IMR-90 (cell line): Measurements from ENCODE around the gene RPS6KA5. TPM values are rescaled to one million over a fixed set of nuclear protein-coding genes. Genes with fewer than 3 reads are reported as not detected.

Experiments
- ATAC-seq: fragments of 200-7000 bp; cut with Tn5 transposase; 2 replicates; pipeline ENCODE4 v1.9.1; 2020; ENCODE audit warnings: low read depth, mild to moderate bottlenecking, moderate library complexity
- BruUV-seq: library from RNA; stranded (reverse); fragments of 400-500 nt; replicated peaks from 2 replicates; lab custom pipeline; 2021; lab: Mats Ljungman, UMichigan
- CTCF ChIA-PET: fragments of 300-600 bp; formaldehyde crosslinking; extraction: SDS; loops from one replicate; lab custom pipeline; 2021; ENCODE audit warnings: antibody characterized with exemption; lab: Yijun Ruan, JAX
- POLR2A ChIA-PET: fragments of 300-600 bp; sonication (Branson Sonifier 250); formaldehyde crosslinking; loops from one replicate; lab custom pipeline; 2022; ENCODE audit warnings: antibody characterized with exemption; ENCODE audit not compliant: unreplicated experiment; lab: Charles Lee
- DNase-seq: peaks from one replicate; pipeline ENCODE4 v3.0.0; 2013
- H2AFZ ChIP-seq: replicated peaks from 2 replicates; pipeline ENCODE3; 2013; ENCODE audit warnings: low read length, mild to moderate bottlenecking; ENCODE audit not compliant: poor library complexity
- H2AK5ac ChIP-seq: 2 replicates; pipeline ENCODE4 v1.6.1; 2013; ENCODE audit warnings: low read depth, low read length, inconsistent platforms
- H2AK9ac ChIP-seq: replicated peaks from 2 replicates; pipeline ENCODE3; 2013; ENCODE audit warnings: mild to moderate bottlenecking, low read depth, low read length, moderate library complexity; ENCODE audit not compliant: poor library complexity
- H2BK120ac ChIP-seq: 2 replicates; pipeline ENCODE4 v1.6.1; 2013; ENCODE audit warnings: low read depth, low read length, inconsistent platforms
- H2BK15ac ChIP-seq: 3 replicates; pipeline ENCODE4 v1.6.1; 2013; ENCODE audit warnings: low read depth, low read length, inconsistent platforms
- H2BK20ac ChIP-seq: 2 replicates; pipeline ENCODE4 v1.6.1; 2013; ENCODE audit warnings: low read depth, mild to moderate bottlenecking, inconsistent platforms, low read length, moderate library complexity
- H2BK5ac ChIP-seq: 2 replicates; pipeline ENCODE4 v1.6.1; 2013; ENCODE audit warnings: mild to moderate bottlenecking, low read depth, low read length, inconsistent platforms; ENCODE audit not compliant: poor library complexity, severe bottlenecking
- H3K14ac ChIP-seq: replicated peaks from 2 replicates; pipeline ENCODE4 v1.6.1; 2013; ENCODE audit warnings: low read depth, low read length, inconsistent platforms
- H3K18ac ChIP-seq: 2 replicates; pipeline ENCODE4 v1.6.1; 2013; ENCODE audit warnings: low read depth, low read length, control low read depth
- H3K23ac ChIP-seq: 2 replicates; pipeline ENCODE4 v1.6.1; 2013; ENCODE audit warnings: low read depth, low read length, inconsistent platforms
- H3K27ac ChIP-seq: 2 replicates; pipeline ENCODE4 v1.5.1; 2013; ENCODE audit warnings: mild to moderate bottlenecking, control low read depth, low read length; ENCODE audit not compliant: insufficient read depth
- H3K27me3 ChIP-seq: 2 replicates; pipeline ENCODE4 v1.6.1; 2013; ENCODE audit warnings: low read length; ENCODE audit not compliant: control insufficient read depth, insufficient read depth
- H3K36me3 ChIP-seq: 2 replicates; pipeline ENCODE4 v1.6.1; 2013; ENCODE audit warnings: low read length, mixed read lengths; ENCODE audit not compliant: control insufficient read depth, insufficient read depth
- H3K4ac ChIP-seq: 2 replicates; pipeline ENCODE4 v1.6.1; 2013; ENCODE audit warnings: low read depth, low read length, inconsistent platforms
- H3K4me1 ChIP-seq: 2 replicates; pipeline ENCODE4 v1.6.1; 2013; ENCODE audit warnings: low read length, mixed read lengths; ENCODE audit not compliant: control insufficient read depth, insufficient read depth
- H3K4me2 ChIP-seq: 2 replicates; pipeline ENCODE4 v1.6.1; 2013; ENCODE audit warnings: low read depth, mild to moderate bottlenecking, control low read depth, low read length, moderate library complexity
- H3K4me3 ChIP-seq: 2 replicates; pipeline ENCODE4 v1.5.1; 2013; ENCODE audit warnings: low read depth, mild to moderate bottlenecking, control low read depth, low read length, moderate library complexity; ENCODE audit not compliant: insufficient read depth
- H3K56ac ChIP-seq: 2 replicates; pipeline ENCODE4 v1.6.1; 2013; ENCODE audit warnings: low read length, inconsistent platforms; ENCODE audit not compliant: insufficient read depth; ENCODE audit errors: extremely low read depth
- H3K79me1 ChIP-seq, 2 experiments: 2 replicates each; pipeline ENCODE4 v1.6.1; 2013; ENCODE audit warnings: low read length in 2 of 2, inconsistent platforms in 1 of 2, low read depth in 1 of 2
- H3K9ac ChIP-seq: 2 replicates; pipeline ENCODE4 v1.6.1; 2013; ENCODE audit warnings: low read depth, low read length, control low read depth
- H3K9me1 ChIP-seq: 2 replicates; pipeline ENCODE4 v1.6.1; 2013; ENCODE audit warnings: low read length, inconsistent platforms; ENCODE audit not compliant: insufficient read depth
- H3K9me3 ChIP-seq: 2 replicates; pipeline ENCODE4 v1.6.1; 2013; ENCODE audit warnings: low read length; ENCODE audit not compliant: control insufficient read depth, insufficient read depth
- H4K20me1 ChIP-seq: 2 replicates; pipeline ENCODE4 v1.6.1; 2013; ENCODE audit warnings: low read length, inconsistent platforms; ENCODE audit not compliant: insufficient read depth
- H4K5ac ChIP-seq: 2 replicates; pipeline ENCODE4 v1.6.1; 2013; ENCODE audit warnings: mild to moderate bottlenecking, low read depth, low read length, control low read depth
- H4K8ac ChIP-seq, 2 experiments: 2 replicates each; pipeline ENCODE4 v1.6.1; 2013; ENCODE audit warnings: low read depth in 2 of 2, low read length in 2 of 2, control low read depth in 1 of 2, inconsistent platforms in 1 of 2
- H4K91ac ChIP-seq: 2 replicates; pipeline ENCODE4 v1.6.1; 2013; ENCODE audit warnings: low read depth, low read length, inconsistent platforms; ENCODE audit not compliant: insufficient read depth
- BHLHE40 ChIP-seq: fragments of 150-350 bp; IDR thresholded peaks from 2 replicates; pipeline ENCODE4 v1.6.1; 2016; ENCODE audit warnings: mild to moderate bottlenecking, low read depth, low read length
- CEBPB ChIP-seq: IDR thresholded peaks from 2 replicates; pipeline ENCODE4 v1.6.1; 2012; ENCODE audit warnings: low read depth, low read length, improper control_type of control experiment
- CHD1 ChIP-seq: IDR thresholded peaks from 2 replicates; pipeline ENCODE4 v1.6.1; 2012; ENCODE audit warnings: low read depth, low read length, improper control_type of control experiment
- CTCF ChIP-seq: conservative IDR thresholded peaks from 2 replicates; pipeline ENCODE4 v1.5.1; 2012; ENCODE audit warnings: mild to moderate bottlenecking, low read depth, low read length, improper control_type of control experiment
- ELK1 ChIP-seq: fragments of 150-350 bp; IDR thresholded peaks from 2 replicates; pipeline ENCODE4 v1.6.1; 2016; ENCODE audit warnings: low read depth, mild to moderate bottlenecking, low read length, moderate library complexity, borderline replicate concordance
- FOS ChIP-seq: fragments of 150-350 bp; IDR thresholded peaks from 2 replicates; pipeline ENCODE4 v1.6.1; 2016; ENCODE audit warnings: low read depth, low read length
- MAFK ChIP-seq: IDR thresholded peaks from 2 replicates; pipeline ENCODE4 v1.6.1; 2012; ENCODE audit warnings: low read depth, low read length, improper control_type of control experiment
- MAZ ChIP-seq: IDR thresholded peaks from 2 replicates; pipeline ENCODE4 v1.6.1; 2012; ENCODE audit warnings: low read depth, mild to moderate bottlenecking, low read length, improper control_type of control experiment, moderate library complexity, borderline replicate concordance
- MXI1 ChIP-seq: IDR thresholded peaks from 2 replicates; pipeline ENCODE4 v1.6.1; 2012; ENCODE audit warnings: low read depth, mild to moderate bottlenecking, low read length, moderate library complexity, borderline replicate concordance
- NFE2L2 ChIP-seq: fragments of 150-350 bp; IDR thresholded peaks from 2 replicates; pipeline ENCODE4 v1.6.1; 2016; ENCODE audit warnings: low read depth, mild to moderate bottlenecking, low read length
- POLR2A ChIP-seq: IDR thresholded peaks from 2 replicates; pipeline ENCODE4 v1.6.1; 2012; ENCODE audit warnings: mild to moderate bottlenecking, low read depth, low read length
- RAD21 ChIP-seq: IDR thresholded peaks from 2 replicates; pipeline ENCODE4 v1.6.1; 2012; ENCODE audit warnings: low read length, improper control_type of control experiment
- RCOR1 ChIP-seq: IDR thresholded peaks from 2 replicates; pipeline ENCODE4 v1.6.1; 2012; ENCODE audit warnings: mild to moderate bottlenecking, low read length, improper control_type of control experiment; ENCODE audit not compliant: insufficient replicate concordance
- RFX5 ChIP-seq: IDR thresholded peaks from 2 replicates; pipeline ENCODE4 v1.8.0; 2012; ENCODE audit warnings: low read depth, mild to moderate bottlenecking, low read length, moderate library complexity
- SMC3 ChIP-seq: fragments of 150-350 bp; IDR thresholded peaks from 2 replicates; pipeline ENCODE4 v1.6.1; 2016; ENCODE audit warnings: low read depth, mild to moderate bottlenecking, antibody characterized with exemption, low read length, moderate library complexity
- USF2 ChIP-seq: fragments of 150-350 bp; IDR thresholded peaks from 2 replicates; pipeline ENCODE4 v1.6.1; 2017; ENCODE audit warnings: mild to moderate bottlenecking, antibody characterized with exemption, low read length, low read depth
- WGBS, 2 experiments: methylation state at CpG; one replicate each; pipeline versions ENCODE4 v1.1.5 to v1.1.7; 2013; ENCODE audit warnings: missing lambda C conversion rate in 2 of 2; ENCODE audit not compliant: insufficient read length in 1 of 2; ENCODE audit errors: extremely low coverage in 2 of 2; 5-methylcytosine and 5-hydroxymethylcytosine counted together
- dilution Hi-C: fragments of 300-500 bp; cut with HindIII; formaldehyde crosslinking; loops from one replicate; pipeline ENCODE4 v1.14.3; 2018; ENCODE audit warnings: low sequenced_read_pairs; ENCODE audit not compliant: unreplicated experiment
- in situ Hi-C: fragments of 300-500 bp; cut with MboI; formaldehyde crosslinking; loops from 3 replicates; pipeline ENCODE4 v1.14.3; 2019; ENCODE audit warnings: low sequenced_read_pairs, inconsistent platforms, mixed read lengths
- intact Hi-C: fragments of 100-400 bp; cut with micrococcal nuclease; formaldehyde crosslinking; loops from 2 replicates; pipeline ENCODE4 v1.10.0; 2022
- polyA plus RNA-seq, 3 experiments: library from polyadenylated mRNA; depleted of rRNA; stranded (reverse); fragments of >200 nt; gene quantifications; 2 replicates each; pipeline ENCODE4 v1.2.3, GENCODE V29; 2012; ENCODE audit warnings: low replicate concordance in 1 of 3
- total RNA-seq: library from RNA; depleted of rRNA; stranded (reverse); fragments of >200 nt; gene quantifications from 2 replicates; pipeline ENCODE4 v1.2.3, GENCODE V29; 2012

Gene RPS6KA5
- total and polyA plus RNA-seq, 2 of the 4 experiments (the other 2 are of a cell fraction): 0.36 TPM

- Histone ChIP-seq H4K91ac (no peak overlapping the region), H3K27ac (no peak overlapping the region), H2BK20ac (no peak overlapping the region), H3K56ac (no peak overlapping the region), H4K8ac (no peak overlapping the region), H3K4me2 (no peak overlapping the region), H3K4me3 (no peak overlapping the region), H3K9me3 (no peaks in the 10 kb centered on the region), H3K9ac (no peak overlapping the region), H4K20me1 (no peaks in the 10 kb centered on the region), H2BK120ac (no peak overlapping the region), H3K27me3 (no peaks in the 10 kb centered on the region; the same call in 1 of the 2 replicates), H3K9me1 (no peaks in the 10 kb centered on the region), H3K23ac (no peak overlapping the region), H4K5ac (no peak overlapping the region), H2BK15ac (no peak overlapping the region), H2BK5ac (no peak overlapping the region), H3K79me1 (no peaks in the 10 kb centered on the region), H3K36me3 (no peaks in the 10 kb centered on the region), H3K4ac (no peak overlapping the region), H2AK5ac (no peak overlapping the region), H3K4me1 (no peaks in the 10 kb centered on the region), H3K18ac (no peak overlapping the region), H2AK9ac (no peak overlapping the region), H3K14ac (no peak overlapping the region), H2AFZ (no peak overlapping the region)
- in situ Hi-C loops (no loop called here), intact Hi-C loops (no loop called here), dilution Hi-C loops (no loop called here)
- ChIA-PET POLR2A (interaction anchor here (0.6 kb wide), 2 partner anchors 9 to 16 kb away, joined by 3 to 5 read pairs; no protein-coding TSS in a partner anchor), CTCF (interaction anchor here (0.5 kb wide), 1 partner anchor 55 kb away, joined by 3 read pairs; no protein-coding TSS in a partner anchor)
- WGBS, 2 experiments: no CpG with 5 or more reads among the region's 3 CpGs
- no TSS peak for BruUV-seq
- DNase-seq (no peak), ATAC-seq (no peak)
- TF ChIP-seq USF2 (no peak), ELK1 (no peak), BHLHE40 (no peak), NFE2L2 (no peak), MXI1 (no peak), CEBPB (no peak), RAD21 (no peak), CTCF (no peak), FOS (no peak), POLR2A (no peak), MAFK (no peak), CHD1 (no peak), RCOR1 (no peak), SMC3 (no peak), RFX5 (no peak), MAZ (no peak)
These were observed 21.8 kb upstream of the RPS6KA5 start for GRCh38 chr14:91082282-91082681.
